Stomach (tissue), 9 donors: ENCODE measurements around the gene WDR48. TPM values are rescaled to one million over a fixed set of nuclear protein-coding genes. Genes with fewer than 3 reads are reported as not detected.

Source experiments
- DNase-seq, 2 donors: peaks; one replicate each; pipeline versions ENCODE4 v3.0.0 to v3.0.0-alpha.2; 2013 to 2019
- H3K27ac ChIP-seq, 5 donors: fragments of 200-600 bp in 4 of 5; sonication (generic) in 4 of 5; one replicate each; pipeline ENCODE4 v1.5.1; 2013 to 2019; ENCODE audit warnings: mild to moderate bottlenecking in 1 of 5, moderate library complexity in 1 of 5
- H3K27me3 ChIP-seq, 3 donors: fragments of 200-600 bp; sonication (generic); one replicate each; pipeline ENCODE4 v1.5.1; 2017 to 2019; ENCODE audit warnings: mixed run types in 1 of 3
- H3K36me3 ChIP-seq, 4 donors: fragments of 200-600 bp; sonication (generic); 1 replicate in 3 of 4; 2 replicates in 1 of 4; pipeline ENCODE4 v1.5.1; 2016 to 2019
- H3K4me1 ChIP-seq, 4 donors: fragments of 200-600 bp; sonication (generic); one replicate each; pipeline ENCODE4 v1.5.1; 2016 to 2019
- H3K4me3 ChIP-seq, 4 donors: fragments of 200-600 bp; sonication (generic) in 3 of 4; one replicate each; pipeline ENCODE4 v1.5.1; 2016 to 2019; ENCODE audit warnings: mild to moderate bottlenecking in 1 of 4
- H3K9me3 ChIP-seq, 4 donors: fragments of 200-600 bp; sonication (generic); one replicate each; pipeline ENCODE4 v1.5.1; 2016 to 2019
- EP300 ChIP-seq: sonication (generic); formaldehyde crosslinking; IDR thresholded peaks from one replicate; pipeline ENCODE4 v1.6.1; 2017; ENCODE audit warnings: antibody characterized with exemption
- POLR2A ChIP-seq, 4 donors: fragments of 450-650 bp; IDR thresholded peaks; one replicate each; pipeline ENCODE4 v1.6.1; 2016; ENCODE audit warnings: antibody characterized with exemption in 4 of 4, control low read depth in 2 of 4, mild to moderate bottlenecking in 1 of 4, moderate library complexity in 1 of 4
- POLR2AphosphoS5 ChIP-seq, 3 donors: sonication (generic); formaldehyde crosslinking; IDR thresholded peaks; one replicate each; pipeline ENCODE4 v1.6.1; 2016; ENCODE audit warnings: antibody characterized with exemption in 3 of 3
- WGBS, 5 donors: extraction: QIAGEN DNeasy Blood & Tissue Kit in 3 of 5; methylation state at CpG; one replicate each; pipeline versions ENCODE4 v1.1.5 to v1.1.7; 2013 to 2018; 5-methylcytosine and 5-hydroxymethylcytosine counted together
- intact Hi-C: fragments of 100-400 bp; cut with DNase I; formaldehyde crosslinking; loops from one replicate; pipeline ENCODE4 v1.15.1; 2023; ENCODE audit warnings: low total_unique reads
- polyA plus RNA-seq, 3 donors: library from polyadenylated mRNA; stranded (reverse); fragments of 200-250 nt; gene quantifications; one replicate each; pipeline ENCODE4 v1.2.3, GENCODE V29; 2013
- total RNA-seq, 5 donors: library from RNA; depleted of rRNA; stranded (reverse); fragments of >200 nt; gene quantifications; one replicate each; pipeline versions ENCODE4 v1.1.0 to v1.2.3, GENCODE V29; 2014 to 2016
- TF ChIP-seq, protein P1 (sequence below), 7 experiments: fragments of 450-650 bp in 4 of 7; fragments of 200-600 bp in 3 of 7; sonication (generic) in 3 of 7; IDR thresholded peaks; one replicate each; pipeline ENCODE4 v1.5.1; 2016 to 2019; ENCODE audit warnings: antibody characterized with exemption in 7 of 7, control low read depth in 2 of 7, mild to moderate bottlenecking in 1 of 7
- donor health status: healthy with polysubstance abuse.
- donor health status: Bipolar disorder and iron deficiency.
- donor health status: healthy.

Gene WDR48
- total and polyA plus RNA-seq, 8 donors = 4.3 to 89.7 (median 13.4) TPM

DNA sequence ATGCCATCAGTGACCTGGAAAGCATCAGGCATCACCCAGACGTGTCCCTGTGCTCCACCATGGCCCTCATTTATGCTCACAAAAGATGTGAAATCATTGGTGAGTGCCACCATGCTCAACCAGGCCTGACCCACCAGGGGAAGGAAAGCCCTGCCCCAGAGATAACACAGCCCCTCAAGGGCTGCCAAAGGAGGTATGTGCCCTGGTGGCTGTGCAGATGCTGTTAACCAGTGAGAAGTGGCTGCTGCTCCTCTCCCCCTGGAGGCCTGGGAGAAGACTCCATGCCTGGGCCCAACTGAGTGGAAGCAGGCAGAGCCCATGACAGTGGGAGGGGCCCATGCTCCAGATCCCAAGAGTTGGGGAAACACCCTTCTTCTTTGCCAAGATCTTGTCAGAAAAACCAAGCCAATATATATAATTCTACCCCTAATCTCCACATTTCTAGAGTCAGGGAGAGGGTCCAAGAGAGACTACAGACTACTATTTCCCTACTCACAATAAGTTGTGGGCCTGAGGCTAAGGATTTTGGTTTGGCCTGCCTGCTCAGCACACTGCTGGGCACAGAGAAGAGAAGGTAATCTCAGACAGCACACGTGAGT is 58.3 kb downstream of the WDR48 start:
- Histone ChIP-seq H3K27me3 (no peaks in the 10 kb centered on the region), H3K4me3 (no peak overlapping the region), H3K36me3 (peaks cover 0 to 29% (median 14%) of the 10 kb centered on the region in 4 donors), H3K4me1 (peaks cover 20 to 31% (median 29%) of the 10 kb centered on the region in 4 donors), H3K9me3 (no peaks in the 10 kb centered on the region), H3K27ac (no peak overlapping the region)
- WGBS, 5 donors = 50 to 96% (median 80%) methylated on average over 1 to 2 of the region's 2 CpGs
- TF ChIP-seq POLR2A (IDR thresholded peaks at IDR 0.05) (no peak), POLR2AphosphoS5 (IDR thresholded peaks at IDR 0.05) (no peak), EP300 (no peak)
- TF ChIP-seq, protein P1, sequence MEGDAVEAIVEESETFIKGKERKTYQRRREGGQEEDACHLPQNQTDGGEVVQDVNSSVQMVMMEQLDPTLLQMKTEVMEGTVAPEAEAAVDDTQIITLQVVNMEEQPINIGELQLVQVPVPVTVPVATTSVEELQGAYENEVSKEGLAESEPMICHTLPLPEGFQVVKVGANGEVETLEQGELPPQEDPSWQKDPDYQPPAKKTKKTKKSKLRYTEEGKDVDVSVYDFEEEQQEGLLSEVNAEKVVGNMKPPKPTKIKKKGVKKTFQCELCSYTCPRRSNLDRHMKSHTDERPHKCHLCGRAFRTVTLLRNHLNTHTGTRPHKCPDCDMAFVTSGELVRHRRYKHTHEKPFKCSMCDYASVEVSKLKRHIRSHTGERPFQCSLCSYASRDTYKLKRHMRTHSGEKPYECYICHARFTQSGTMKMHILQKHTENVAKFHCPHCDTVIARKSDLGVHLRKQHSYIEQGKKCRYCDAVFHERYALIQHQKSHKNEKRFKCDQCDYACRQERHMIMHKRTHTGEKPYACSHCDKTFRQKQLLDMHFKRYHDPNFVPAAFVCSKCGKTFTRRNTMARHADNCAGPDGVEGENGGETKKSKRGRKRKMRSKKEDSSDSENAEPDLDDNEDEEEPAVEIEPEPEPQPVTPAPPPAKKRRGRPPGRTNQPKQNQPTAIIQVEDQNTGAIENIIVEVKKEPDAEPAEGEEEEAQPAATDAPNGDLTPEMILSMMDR (IDR thresholded peaks at IDR 0.05) = no peak
- intact Hi-C loops = no loop called here
- DNase-seq = no peak

DNA sequence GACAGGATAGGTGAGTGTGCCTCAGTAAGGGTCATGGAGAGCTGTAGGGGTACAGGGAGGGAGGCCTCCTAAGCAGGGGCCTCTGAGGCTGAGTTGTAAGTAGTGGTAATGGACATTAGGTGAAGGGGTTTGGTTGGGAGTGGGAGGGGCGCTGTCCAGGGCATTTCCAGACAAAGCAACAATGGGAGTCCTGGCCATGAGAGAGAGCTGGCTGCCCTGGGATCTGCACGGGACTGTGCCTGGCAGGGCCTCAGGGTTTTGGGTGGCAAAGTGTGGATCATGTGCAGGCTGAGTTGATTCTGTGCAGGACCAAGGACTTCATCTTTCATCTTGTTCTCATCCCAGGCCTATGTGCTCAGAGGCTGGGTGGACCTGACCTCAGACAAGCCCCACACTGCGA is 60.3 kb downstream of the WDR48 start:
- no peaks in the 10 kb centered on the region for H3K9me3 ChIP-seq
- TF ChIP-seq POLR2AphosphoS5 (IDR thresholded peaks at IDR 0.05) (no peak), EP300 (no peak), POLR2A (IDR thresholded peaks at IDR 0.05) (no peak)
- TF ChIP-seq, protein P1 (IDR thresholded peaks at IDR 0.05) = no peak
- no peak overlapping the region for H3K4me3 ChIP-seq
- no peak overlapping the region for H3K27ac ChIP-seq
- peaks cover 7 to 16% (median 12%) of the 10 kb centered on the region in 4 donors for H3K4me1 ChIP-seq
- no peak for DNase-seq
- WGBS, 5 donors = 87 to 97% (median 96%) methylated on average over 3 of the region's 3 CpGs
- H3K36me3 ChIP-seq = peaks cover 0 to 30% (median 14%) of the 10 kb centered on the region in 4 donors
- H3K27me3 ChIP-seq = no peaks in the 10 kb centered on the region
- intact Hi-C loops = no loop called here

DNA sequence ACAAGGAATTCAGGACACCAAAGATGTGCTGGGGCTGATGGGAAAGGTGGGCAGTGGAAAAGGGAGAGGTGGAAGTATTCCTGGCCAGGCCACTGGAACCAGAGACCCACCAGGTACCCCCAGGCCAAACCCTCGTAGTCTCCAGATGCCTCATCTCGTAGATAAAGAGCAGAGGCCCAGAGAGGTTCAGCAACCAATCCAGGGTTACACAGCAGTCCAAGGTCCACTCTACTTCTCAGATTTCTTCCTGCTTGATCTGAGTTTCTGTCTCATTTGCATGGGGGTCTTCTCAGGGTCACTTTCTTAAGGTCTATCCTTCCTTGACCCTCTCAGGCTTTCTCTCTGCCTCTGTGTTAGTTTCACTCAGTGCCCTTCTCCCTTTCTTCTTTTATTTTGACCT is 60.7 kb downstream of the WDR48 start:
- intact Hi-C loops = no loop called here
- Histone ChIP-seq H3K36me3 (peaks cover 0 to 34% (median 15%) of the 10 kb centered on the region in 4 donors), H3K4me1 (peaks cover 7 to 16% (median 12%) of the 10 kb centered on the region in 4 donors), H3K27me3 (no peaks in the 10 kb centered on the region), H3K9me3 (no peaks in the 10 kb centered on the region), H3K4me3 (no peak overlapping the region), H3K27ac (no peak overlapping the region)
- WGBS, 5 donors = 94 to 96% (median 96%) methylated on average over 2 of the region's 2 CpGs
- TF ChIP-seq, protein P1 (IDR thresholded peaks at IDR 0.05) = no peak
- TF ChIP-seq POLR2AphosphoS5 (IDR thresholded peaks at IDR 0.05) = no peak
- TF ChIP-seq POLR2A (IDR thresholded peaks at IDR 0.05) = no peak
- no peak for TF ChIP-seq EP300
- no peak for DNase-seq

DNA sequence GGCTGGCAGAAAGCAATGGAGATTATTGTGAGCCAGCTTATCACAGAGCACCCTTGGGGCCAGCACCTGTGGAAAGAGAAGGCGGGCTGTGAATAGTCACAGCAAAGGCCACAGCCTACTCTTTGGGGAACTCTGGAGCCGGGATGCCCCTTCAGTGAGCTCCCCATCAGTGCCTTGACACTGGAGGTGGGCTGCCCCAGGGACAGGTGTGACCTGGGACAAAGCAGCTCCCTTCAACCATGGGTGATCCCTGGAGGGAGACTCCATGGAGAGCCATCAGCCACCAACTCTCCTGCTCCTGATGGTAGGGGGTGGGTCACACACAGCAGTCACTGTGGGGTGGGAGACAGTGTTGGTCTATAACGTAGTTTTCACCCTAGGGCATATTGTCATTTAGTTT is 61.5 kb downstream of the WDR48 start:
- Histone ChIP-seq H3K27me3 (no peaks in the 10 kb centered on the region), H3K4me1 (peaks cover 3 to 11% (median 7%) of the 10 kb centered on the region in 4 donors), H3K27ac (no peak overlapping the region), H3K4me3 (no peak overlapping the region), H3K9me3 (no peaks in the 10 kb centered on the region), H3K36me3 (peaks cover 0 to 41% (median 23%) of the 10 kb centered on the region in 4 donors)
- 79 to 88% (median 85%) methylated on average over 3 of the region's 3 CpGs for WGBS, 5 donors
- TF ChIP-seq POLR2AphosphoS5 (IDR thresholded peaks at IDR 0.05) (no peak), EP300 (no peak), POLR2A (IDR thresholded peaks at IDR 0.05) (no peak)
- TF ChIP-seq, protein P1 (IDR thresholded peaks at IDR 0.05) = no peak
- no peak for DNase-seq
- intact Hi-C loops = no loop called here
